ENCODE data around the gene RAPGEF3.

GRCh38 chr12:47805417-47805816 is 46.7 kb upstream of the RAPGEF3 start:
- TF ChIP-seq CTCF (IDR thresholded peaks at IDR 0.05) (no peak), POLR2A (IDR thresholded peaks at IDR 0.05) (no peak), EP300 (IDR thresholded peaks at IDR 0.05) (no peak)
